ENCODE measurements around the gene EXD3. TPM values are rescaled to one million over a fixed set of nuclear protein-coding genes. Genes with fewer than 3 reads are reported as not detected.

The EXD3 gene
- total and polyA plus RNA-seq, 2 of the 4 experiments (the other 2 are of a cell fraction) = 1.1 to 7.4 TPM

DNA sequence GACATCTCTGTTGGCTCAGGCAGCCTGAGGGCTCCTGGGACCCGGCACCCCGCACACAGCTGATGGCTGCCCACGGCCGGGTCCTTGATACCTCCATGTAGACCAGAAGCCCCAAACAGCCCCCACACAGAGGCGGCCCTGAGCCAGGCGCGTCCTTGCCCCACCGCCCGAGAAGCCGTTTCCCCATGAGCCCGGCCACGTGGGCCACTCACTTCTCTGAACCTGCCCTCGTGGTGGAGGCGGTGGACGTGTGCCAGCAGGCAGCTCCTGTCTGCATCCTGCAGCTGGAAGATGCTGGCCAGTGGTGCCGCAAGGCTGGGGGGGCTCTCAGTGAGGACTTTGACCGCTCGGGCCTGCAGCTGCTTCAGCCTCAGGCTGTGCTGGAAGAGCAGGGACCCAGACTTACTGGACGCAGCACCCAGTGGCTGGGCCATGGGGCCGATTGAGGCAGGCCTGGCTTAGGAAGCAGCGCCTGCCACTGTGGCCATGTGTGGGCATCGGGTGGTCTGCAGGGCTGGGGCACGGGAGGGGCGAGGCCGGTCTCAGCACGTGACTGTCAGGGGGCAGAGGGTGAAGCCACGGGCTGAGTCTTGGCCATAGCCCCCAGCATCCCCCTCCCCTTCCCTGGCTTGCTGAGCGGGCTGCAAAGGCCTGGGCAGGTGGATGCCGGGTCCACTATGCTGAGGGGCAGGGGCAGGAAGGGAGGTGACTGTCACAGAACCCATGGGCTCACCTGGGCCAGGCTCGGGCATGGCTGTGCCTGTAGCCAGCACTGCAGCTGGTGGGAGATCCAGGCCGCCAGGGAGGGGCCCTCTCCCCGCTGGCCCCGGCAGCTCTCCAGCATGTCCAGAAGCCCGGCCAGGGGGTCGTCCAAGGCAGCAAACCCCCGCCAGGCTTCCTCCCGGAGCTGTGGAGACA lies 50.0 kb downstream of the EXD3 start:
- no peak for ATAC-seq (ENCODE audit: low read depth)
- in situ Hi-C loops (cut with MboI; ENCODE audit: low sequenced_read_pairs) = no loop called here
- no peaks in the 10 kb centered on the region for H4K20me1 ChIP-seq (ENCODE audit: insufficient read depth, low read length)
- TF ChIP-seq BHLHE40 (IDR thresholded peaks at IDR 0.05; ENCODE audit: low read depth, low read length) = no peak
- TF ChIP-seq MAZ (IDR thresholded peaks at IDR 0.05; ENCODE audit: borderline replicate concordance, low read depth, low read length) = no peak
- TF ChIP-seq RFX5 (IDR thresholded peaks at IDR 0.05; ENCODE audit: low read depth, low read length) = no peak
- no peak for TF ChIP-seq POLR2A (IDR thresholded peaks at IDR 0.05; ENCODE audit: low read depth, low read length)
- TF ChIP-seq MXI1 (IDR thresholded peaks at IDR 0.05; ENCODE audit: borderline replicate concordance, low read depth, low read length) = no peak
- TF ChIP-seq CEBPB (IDR thresholded peaks at IDR 0.05; ENCODE audit: low read depth, low read length) = no peak
- TF ChIP-seq, protein P1, sequence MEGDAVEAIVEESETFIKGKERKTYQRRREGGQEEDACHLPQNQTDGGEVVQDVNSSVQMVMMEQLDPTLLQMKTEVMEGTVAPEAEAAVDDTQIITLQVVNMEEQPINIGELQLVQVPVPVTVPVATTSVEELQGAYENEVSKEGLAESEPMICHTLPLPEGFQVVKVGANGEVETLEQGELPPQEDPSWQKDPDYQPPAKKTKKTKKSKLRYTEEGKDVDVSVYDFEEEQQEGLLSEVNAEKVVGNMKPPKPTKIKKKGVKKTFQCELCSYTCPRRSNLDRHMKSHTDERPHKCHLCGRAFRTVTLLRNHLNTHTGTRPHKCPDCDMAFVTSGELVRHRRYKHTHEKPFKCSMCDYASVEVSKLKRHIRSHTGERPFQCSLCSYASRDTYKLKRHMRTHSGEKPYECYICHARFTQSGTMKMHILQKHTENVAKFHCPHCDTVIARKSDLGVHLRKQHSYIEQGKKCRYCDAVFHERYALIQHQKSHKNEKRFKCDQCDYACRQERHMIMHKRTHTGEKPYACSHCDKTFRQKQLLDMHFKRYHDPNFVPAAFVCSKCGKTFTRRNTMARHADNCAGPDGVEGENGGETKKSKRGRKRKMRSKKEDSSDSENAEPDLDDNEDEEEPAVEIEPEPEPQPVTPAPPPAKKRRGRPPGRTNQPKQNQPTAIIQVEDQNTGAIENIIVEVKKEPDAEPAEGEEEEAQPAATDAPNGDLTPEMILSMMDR (conservative IDR thresholded peaks at IDR 0.05; ENCODE audit: low read depth, low read length) = no peak
- no peak for TF ChIP-seq RAD21 (IDR thresholded peaks at IDR 0.05; ENCODE audit: low read length)
- no peak for TF ChIP-seq RCOR1 (IDR thresholded peaks at IDR 0.05; ENCODE audit: insufficient replicate concordance, low read length)
- TF ChIP-seq, protein P2, sequence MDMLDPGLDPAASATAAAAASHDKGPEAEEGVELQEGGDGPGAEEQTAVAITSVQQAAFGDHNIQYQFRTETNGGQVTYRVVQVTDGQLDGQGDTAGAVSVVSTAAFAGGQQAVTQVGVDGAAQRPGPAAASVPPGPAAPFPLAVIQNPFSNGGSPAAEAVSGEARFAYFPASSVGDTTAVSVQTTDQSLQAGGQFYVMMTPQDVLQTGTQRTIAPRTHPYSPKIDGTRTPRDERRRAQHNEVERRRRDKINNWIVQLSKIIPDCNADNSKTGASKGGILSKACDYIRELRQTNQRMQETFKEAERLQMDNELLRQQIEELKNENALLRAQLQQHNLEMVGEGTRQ (IDR thresholded peaks at IDR 0.05; ENCODE audit: low read depth, low read length) = no peak
- TF ChIP-seq, protein P3, sequence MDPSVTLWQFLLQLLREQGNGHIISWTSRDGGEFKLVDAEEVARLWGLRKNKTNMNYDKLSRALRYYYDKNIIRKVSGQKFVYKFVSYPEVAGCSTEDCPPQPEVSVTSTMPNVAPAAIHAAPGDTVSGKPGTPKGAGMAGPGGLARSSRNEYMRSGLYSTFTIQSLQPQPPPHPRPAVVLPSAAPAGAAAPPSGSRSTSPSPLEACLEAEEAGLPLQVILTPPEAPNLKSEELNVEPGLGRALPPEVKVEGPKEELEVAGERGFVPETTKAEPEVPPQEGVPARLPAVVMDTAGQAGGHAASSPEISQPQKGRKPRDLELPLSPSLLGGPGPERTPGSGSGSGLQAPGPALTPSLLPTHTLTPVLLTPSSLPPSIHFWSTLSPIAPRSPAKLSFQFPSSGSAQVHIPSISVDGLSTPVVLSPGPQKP (IDR thresholded peaks at IDR 0.05; ENCODE audit: borderline replicate concordance, low read depth, low read length) = no peak
- no peak for TF ChIP-seq NFE2L2 (IDR thresholded peaks at IDR 0.05; ENCODE audit: low read depth, low read length)
- no peak for TF ChIP-seq MAFK (IDR thresholded peaks at IDR 0.05; ENCODE audit: low read depth, low read length)
- TF ChIP-seq CHD1 (IDR thresholded peaks at IDR 0.05; ENCODE audit: low read depth, low read length) = no peak
- TF ChIP-seq SMC3 (IDR thresholded peaks at IDR 0.05; ENCODE audit: low read depth, low read length) = no peak

More for the DNA sequence above, 50.0 kb downstream of the EXD3 start:
- Histone ChIP-seq H4K5ac (ENCODE audit: low read depth, low read length) (no peak overlapping the region), H3K14ac (replicated peaks; ENCODE audit: low read depth, low read length) (no peak overlapping the region), H4K91ac (ENCODE audit: insufficient read depth, low read depth, low read length) (no peak overlapping the region), H3K4me2 (ENCODE audit: low read depth, low read length) (no peak overlapping the region), H3K4ac (ENCODE audit: low read depth, low read length) (no peak overlapping the region), H2BK20ac (ENCODE audit: low read depth, low read length) (no peak overlapping the region), H3K27me3 (ENCODE audit: control insufficient read depth, insufficient read depth, low read length) (no peaks in the 10 kb centered on the region), H3K36me3 (ENCODE audit: control insufficient read depth, insufficient read depth, low read length) (no peaks in the 10 kb centered on the region), H3K18ac (ENCODE audit: low read depth, low read length) (no peak overlapping the region), H2AK9ac (replicated peaks; ENCODE audit: low read depth, low read length, poor library complexity) (peak overlapping the region; percentile 16), H3K56ac (ENCODE audit: extremely low read depth, insufficient read depth, low read length) (no peak overlapping the region), H3K79me1 (ENCODE audit: low read depth in 1 of 2, low read length in 2 of 2) (no peaks in the 10 kb centered on the region), H2BK120ac (ENCODE audit: low read depth, low read length) (no peak overlapping the region), H3K9me1 (ENCODE audit: insufficient read depth, low read length) (no peaks in the 10 kb centered on the region), H2BK15ac (ENCODE audit: low read depth, low read length) (no peak overlapping the region), H3K27ac (ENCODE audit: insufficient read depth, low read length) (no peak overlapping the region), H3K4me3 (ENCODE audit: insufficient read depth, low read depth, low read length) (no peak overlapping the region), H2BK5ac (ENCODE audit: low read depth, low read length, poor library complexity, severe bottlenecking) (no peak overlapping the region), H3K9me3 (ENCODE audit: control insufficient read depth, insufficient read depth, low read length) (peaks cover 2% of the 10 kb centered on the region; the same call in 1 of the 2 replicates), H2AK5ac (ENCODE audit: low read depth, low read length) (no peak overlapping the region), H3K9ac (ENCODE audit: low read depth, low read length) (no peak overlapping the region), H2AFZ (replicated peaks; ENCODE audit: low read length, poor library complexity) (no peak overlapping the region), H3K4me1 (ENCODE audit: control insufficient read depth, insufficient read depth, low read length) (peaks cover 2% of the 10 kb centered on the region; the same call in 1 of the 2 replicates), H4K8ac (ENCODE audit: low read depth in 2 of 2, low read length in 2 of 2) (no peak overlapping the region), H3K23ac (ENCODE audit: low read depth, low read length) (no peak overlapping the region)
- DNase-seq = no peak
- no TSS peak for BruUV-seq (replicated peaks)
- ChIA-PET CTCF (no interaction called here), POLR2A (ENCODE audit: unreplicated experiment) (no interaction called here)
- intact Hi-C loops (cut with micrococcal nuclease) (no loop called here), dilution Hi-C loops (cut with HindIII; ENCODE audit: low sequenced_read_pairs, unreplicated experiment) (no loop called here)
- WGBS, 2 experiments (ENCODE audit: extremely low coverage in 2 of 2, insufficient read length in 1 of 2) = 90% methylated on average over 7 of the region's 37 CpGs; no CpG with 5 or more reads in 1 of the 2 experiments

Data from IMR-90 (cell line).